ENCODE measurements around the gene CIAO2A.
"Not testable (repeated sequence)": the region's sequence is repeated elsewhere in the genome, so short reads cannot be mapped to it uniquely, and the experiment has no call there.

Gene CIAO2A

DNA sequence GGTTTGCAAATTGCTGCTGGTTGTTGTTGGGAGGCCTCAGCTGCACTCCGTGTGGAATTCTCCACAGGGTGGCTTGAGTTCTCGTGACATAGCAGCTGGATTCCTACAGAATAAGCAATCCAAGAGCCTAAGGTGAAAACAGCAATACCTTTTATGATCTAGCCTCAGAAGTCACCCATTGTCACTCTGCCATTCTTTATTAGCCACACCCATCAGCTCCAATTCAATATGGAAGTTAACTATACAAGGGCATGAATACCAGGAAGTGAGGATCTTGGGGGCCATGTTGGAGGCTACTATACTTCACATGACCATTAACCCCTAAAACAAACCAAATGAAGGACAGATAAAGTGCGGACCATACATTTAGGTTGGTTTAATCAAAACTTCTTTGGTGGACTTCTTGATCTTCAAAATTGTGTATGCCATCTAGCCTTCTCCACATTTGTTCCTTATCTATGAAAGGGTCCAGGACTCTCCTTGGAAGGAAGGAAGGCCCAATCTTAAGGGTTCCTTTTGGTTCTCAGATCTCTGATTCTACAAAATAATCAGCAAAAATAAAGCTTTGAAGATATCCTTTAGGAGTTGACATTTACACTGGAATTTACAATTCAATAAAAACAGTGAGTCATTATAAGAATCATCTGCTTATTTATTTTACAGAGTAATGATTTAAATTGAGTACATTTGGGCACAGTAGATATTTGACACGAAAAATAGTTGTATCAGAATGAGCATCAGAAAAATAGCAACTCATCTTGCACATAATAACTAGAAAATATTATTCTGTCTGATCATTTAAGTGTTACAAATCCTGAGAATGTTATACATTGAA lies 21.5 kb downstream of the CIAO2A start:
- DNase-seq (ENCODE audit: low spot score) = no peak

DNA sequence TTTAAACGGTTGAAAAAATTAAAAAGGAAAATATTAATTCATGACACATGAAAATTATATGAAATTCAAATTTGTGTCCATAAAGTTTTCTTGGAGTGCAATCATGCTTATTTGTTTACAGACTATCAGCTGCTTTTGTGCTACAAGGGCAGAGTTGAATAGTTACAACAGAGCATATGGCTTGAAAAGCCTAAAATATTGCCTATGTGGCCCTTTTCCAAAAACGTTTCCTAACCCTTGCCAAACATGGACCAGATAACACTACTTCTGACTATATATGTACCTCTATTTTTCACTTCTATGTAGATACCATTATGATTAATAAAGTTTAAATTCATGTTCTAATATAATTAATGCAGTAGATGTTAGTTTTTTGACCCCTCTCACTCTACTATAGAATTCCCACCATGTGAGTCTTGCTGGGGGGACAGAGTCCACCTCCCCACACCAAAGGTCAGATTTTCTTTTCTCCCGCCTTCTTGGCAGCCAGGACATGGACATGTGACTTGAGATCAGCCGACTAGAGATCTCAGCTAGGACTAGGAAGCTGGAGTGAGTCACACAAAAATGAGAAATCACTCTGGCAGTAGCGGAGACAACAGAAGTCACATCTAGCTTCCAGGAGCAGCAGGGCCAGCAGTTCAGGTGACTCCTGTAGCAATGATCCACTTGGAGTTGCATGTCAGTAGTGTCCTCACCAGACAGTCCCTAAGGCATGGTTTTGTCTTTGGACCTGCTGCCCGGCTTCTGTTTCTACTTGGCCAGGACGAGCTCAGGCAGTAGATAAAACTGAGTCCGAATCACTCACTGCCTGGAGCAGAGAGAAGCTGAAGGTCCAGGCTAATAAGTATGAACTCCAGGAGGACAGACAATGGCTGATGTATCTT lies 22.4 kb downstream of the CIAO2A start:
- DNase-seq (ENCODE audit: low spot score) = no peak

DNA sequence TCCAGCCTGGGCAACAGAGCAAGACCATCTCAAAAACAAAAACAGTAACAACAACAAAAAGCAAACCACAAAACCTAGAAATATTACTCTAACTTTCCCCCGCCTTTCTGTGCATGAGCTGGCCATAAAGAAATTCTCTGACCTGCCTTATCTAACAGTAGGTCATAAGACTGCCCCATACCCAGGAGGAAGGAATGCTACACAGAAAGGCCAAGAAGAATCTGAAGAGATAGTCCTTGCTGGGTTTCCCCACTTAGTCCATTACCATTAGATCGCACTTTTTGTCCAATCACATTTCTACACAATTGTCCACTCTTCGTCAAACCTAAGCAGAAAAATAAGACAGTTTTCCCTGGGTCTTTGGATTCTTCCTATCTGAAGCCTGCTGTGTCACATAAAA lies 23.5 kb downstream of the CIAO2A start:
- DNase-seq (ENCODE audit: low spot score) = no peak

DNA sequence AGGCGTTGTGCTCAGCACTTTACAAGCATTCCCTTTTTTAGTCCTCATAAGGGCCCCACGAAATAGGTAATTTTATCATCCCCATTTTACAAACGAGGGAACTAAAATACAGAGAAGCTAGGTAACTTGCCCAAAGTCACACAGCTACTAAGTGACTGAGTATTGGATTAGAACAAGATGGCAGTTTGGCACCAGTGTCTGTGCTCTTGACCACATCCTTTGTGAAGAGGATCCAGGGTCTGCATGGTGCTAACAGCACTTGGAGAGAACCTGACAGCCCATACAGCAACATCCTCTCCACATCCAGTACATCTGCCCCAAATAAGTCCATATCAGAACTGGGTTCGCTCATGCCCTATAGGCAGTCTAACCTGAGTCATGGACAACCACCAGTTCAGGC lies 25.5 kb downstream of the CIAO2A start:
- no peak for DNase-seq (ENCODE audit: low spot score)

DNA sequence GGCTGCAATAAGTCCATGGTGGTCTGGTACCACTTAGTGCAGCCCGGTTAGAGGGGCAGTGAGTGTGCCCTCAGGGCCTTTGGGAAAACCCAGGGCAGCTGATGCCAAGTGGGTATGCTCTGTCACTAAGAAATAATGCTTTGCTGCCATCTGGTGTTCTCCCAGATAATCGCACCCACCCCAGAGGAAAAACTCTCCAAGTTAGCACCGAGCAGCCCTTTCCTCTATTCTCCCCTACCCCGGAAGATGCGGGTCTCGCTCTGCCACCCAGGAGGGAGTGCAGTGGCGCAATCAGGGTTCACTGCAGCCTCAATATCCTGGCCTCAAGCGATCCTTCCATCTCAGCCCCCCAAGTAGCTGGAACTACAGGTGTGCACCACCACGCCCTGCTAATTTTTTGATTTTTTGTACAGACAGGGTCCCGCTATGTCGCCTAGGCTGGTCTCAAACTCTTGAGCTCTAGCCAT lies 26.0 kb downstream of the CIAO2A start:
- DNase-seq (ENCODE audit: low spot score) = peak; percentile 82

DNA sequence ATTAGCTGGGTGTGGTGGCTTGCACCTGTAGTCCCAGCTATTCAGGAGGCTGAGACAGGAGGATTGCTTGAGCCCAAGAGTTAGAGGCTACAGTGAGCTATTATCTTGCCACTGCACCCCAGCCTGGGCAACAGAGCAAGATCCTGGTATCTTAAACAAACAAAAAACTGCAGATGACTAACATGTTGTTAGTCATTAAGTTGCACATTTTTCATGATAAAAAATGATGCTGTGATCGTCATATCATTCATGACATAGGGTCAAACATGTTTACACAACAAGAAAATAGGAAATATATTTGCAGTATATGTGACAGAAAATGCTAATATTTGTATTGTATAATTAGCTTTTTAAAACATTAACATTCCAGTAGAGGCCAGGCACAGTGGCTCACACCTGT lies 27.2 kb downstream of the CIAO2A start:
- no peak for DNase-seq (ENCODE audit: low spot score)

DNA sequence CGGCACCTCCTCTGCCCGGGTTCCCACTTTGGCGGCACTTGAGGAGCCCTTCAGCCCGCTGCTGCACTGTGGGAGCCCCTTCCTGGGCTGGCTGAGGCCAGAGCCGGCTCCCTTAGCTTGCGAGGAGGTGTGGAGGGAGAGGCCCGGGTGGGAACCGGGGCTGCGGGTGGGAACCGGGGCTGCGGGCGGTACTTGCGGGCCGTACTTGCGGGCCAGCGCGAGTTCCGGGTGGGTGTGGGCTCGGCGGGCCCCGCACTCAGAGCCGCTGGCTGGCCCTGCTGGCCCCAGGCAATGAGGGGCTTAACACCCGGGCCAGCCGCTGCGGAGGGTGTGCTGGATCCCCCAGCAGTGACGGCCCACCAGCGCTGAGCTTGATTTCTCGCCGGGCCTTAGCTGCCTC lies 32.9 kb downstream of the CIAO2A start:
- DNase-seq (ENCODE audit: low spot score) = no peak

DNA sequence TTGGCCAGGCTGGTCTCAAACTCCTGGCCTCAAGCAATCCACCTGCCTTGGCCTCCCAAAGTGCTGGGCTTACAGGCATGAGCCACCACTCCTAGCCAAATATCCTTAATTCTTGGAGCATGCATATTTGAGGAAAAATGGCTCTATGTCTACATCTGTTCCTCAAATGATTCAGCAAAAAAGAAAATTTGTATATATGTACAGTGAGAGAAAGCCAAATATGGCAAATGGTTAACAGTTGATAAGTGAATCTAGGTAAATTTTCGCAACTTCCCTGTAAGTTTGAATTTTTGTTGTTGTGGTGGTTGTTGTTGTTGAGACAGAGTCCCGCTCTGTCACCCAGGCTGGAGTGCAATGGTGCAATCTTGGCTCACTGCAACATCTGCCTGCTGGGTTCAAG lies 34.5 kb downstream of the CIAO2A start:
- not testable (repeated sequence) for DNase-seq (ENCODE audit: low spot score)

DNA sequence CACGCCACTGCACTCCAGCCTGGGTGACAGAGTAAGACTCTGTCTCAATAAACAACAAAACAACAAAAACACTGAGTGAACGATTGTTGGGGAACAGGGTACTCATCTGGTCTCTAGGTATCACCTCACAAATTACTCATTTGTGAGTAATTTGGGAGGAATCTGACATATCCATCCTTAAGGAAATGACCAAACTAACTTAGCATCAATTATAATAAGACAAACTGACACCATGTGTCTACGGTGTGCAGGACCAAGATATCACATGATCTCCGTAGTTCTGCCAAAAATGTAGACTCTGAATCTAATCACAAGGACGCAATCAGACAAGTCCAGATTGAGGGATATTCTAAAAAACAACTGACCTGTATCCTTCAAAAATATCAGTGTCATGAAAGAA lies 35.4 kb downstream of the CIAO2A start:
- no peak for DNase-seq (ENCODE audit: low spot score)

DNA sequence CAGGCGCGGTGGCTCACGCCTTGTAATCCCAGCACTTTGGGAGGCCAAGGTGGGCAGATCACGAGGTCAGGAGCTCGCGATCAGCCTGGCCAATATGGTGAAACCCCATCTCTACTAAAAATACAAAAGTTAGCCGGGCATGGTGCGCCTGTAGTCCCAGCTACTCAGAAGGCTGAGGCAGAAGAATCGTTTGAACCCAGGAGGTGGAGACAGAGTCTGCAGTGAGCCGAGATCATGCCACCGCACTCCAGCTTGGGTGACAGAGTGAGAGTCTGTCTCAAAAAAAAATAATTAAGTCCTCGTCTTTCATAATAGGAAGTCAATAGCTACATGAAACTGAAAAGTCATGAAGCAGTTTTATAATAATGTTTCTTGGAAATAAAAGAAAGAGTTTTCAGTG lies 40.0 kb downstream of the CIAO2A start:
- DNase-seq (ENCODE audit: low spot score) = not testable (repeated sequence)

DNA sequence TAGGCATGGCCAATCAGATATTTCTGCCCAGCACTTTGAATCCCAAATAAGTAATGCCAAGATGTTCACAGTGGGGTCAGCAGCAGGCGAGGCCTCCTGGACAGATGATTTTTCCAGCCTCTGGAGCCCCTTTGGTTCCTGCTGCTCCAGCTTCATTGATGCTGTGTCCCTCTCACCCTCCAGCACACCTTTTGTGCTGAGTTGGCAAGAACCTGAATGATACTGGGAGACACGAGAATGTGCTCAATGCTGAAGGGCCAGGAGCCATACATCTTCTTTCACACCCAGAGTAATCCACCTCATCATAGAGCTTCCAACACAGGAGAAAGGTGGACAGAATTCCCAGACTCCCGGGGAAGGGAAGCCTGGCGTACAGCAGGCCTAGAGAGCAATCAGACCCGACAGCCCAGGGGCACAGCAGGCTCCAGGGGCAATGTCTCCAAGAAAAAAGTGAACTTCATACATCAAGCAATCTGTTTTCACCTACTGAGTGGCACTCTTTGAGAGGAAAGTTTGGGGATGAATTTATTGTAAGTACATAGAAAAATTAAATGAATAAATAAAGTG lies 40.6 kb downstream of the CIAO2A start:
- DNase-seq (ENCODE audit: low spot score) = no peak

DNA sequence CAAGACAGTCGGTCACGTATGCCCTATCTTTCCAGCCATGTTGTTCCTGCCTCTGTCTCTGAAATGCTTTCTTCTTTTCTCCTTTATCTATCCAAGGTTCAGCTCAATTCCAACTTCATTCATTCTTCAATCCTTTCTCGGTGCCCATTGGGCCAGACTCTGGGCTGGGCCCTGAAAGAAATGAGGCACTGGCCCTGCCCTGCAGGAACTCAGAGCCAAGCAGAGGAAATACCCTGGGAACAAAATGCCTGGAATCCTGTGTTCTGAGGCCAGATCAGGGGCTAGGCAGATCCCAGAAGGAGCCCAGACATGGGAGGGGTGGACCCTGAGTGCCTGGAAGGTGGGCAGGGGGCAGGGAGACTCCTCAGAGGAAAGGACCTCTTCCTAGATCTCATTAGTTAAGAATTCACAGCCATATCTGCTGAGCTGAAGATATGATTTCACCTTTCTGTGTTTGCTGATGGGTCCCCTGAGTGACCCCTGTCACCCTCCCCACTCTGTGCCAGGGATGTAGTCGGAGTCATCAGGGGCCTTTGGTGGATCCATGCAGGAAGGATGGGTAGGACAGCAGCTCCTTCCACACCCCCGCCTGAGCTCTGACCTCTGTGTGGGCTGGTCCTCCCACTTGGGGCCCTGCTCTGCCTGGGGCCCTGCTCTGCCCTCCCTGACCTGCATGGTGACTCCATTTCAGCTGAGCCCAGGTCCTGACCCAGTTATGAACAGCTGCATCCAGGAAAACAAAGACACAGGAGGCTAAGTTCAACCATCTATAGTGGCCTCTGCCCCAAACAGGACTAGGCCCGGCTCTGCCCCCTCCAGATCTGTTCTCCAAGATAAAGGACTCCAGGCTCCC lies 42.0 kb downstream of the CIAO2A start:
- DNase-seq (ENCODE audit: low spot score) = no peak

DNA sequence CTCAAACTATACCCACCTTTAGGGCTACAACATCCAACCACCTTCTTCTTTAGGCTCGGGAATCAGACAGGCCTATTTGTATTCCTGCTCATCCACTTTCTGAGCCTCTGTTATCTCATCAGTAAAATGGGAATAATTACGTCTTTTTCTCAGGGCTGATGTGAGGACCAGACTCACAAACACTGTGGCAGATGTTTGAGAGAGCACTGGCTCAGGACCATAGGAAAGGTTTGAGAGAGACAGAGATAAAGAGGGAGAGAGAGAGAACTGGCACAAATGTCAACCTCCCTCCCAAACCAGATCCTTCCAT lies 42.6 kb downstream of the CIAO2A start:
- no peak for DNase-seq (ENCODE audit: low spot score)

DNA sequence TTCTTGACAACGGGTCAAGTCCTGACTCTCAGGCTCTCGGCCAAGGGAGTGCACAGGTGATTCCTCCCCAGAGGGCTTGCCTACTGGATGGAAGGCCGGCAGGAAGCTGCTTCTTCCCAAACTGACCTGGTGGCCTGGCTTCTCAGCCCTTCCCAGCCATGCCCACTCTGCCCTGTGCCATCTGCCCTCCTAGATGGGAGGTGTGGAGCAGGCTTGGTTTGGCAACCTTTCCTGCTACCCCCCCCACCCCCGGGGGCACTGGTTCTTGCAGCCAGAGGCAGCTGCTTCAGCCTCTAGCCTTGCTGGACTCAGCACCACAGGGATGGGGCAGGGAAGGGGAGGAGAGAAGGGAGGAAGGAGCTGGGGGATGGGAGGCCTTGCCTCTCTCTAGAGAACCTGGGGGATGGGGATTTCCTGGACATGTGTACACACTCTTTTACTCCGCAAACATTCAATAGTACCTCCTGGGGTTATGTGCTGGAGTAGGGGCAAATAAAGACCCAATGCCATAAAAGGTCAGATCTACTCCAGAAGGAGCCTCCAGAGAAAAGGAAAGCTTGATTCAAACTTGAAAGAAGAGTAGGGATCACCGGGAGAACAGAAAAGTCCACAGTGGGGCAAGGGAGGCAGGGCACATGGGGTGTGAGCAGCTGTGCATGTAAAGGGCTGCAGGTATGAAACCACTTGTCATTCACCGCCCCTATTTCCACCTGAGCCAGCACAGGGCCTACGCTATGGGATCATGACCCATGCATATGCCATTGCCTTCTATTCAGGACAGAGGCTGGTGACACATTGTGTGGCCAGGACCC lies 43.2 kb downstream of the CIAO2A start:
- DNase-seq (ENCODE audit: low spot score) = peak; percentile 43

DNA sequence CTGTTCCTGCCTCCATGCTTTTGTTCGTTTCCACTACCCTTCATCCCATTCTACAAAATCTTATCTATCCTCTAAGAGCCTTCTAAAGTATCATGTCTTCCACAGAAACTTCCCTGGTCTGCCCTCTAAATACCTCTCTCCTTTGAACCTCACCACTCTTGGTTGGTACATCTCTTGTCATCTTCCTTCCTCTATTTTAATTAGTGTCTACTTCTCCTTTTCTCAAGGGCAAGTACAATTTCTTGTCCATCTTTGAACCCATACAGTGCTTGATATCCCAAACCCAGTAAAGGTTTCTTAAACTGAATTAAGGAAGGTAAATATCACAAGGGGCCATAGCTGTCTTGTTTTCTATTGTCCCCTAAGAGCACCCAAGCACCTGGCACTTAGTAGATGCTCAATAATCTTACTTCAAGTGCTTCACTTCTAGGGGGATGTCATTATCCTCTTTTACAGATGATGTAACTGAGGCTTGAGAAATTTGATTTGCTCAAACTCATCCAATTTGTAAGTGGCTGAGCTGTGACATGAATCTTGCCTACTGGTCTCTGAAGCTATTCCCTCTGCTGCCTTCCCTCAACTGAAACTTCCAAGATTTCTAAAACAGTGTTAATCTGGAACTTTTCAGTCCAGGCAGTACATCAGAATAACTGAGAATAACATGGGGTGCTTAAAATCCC lies 44.7 kb downstream of the CIAO2A start:
- DNase-seq (ENCODE audit: low spot score) = no peak

DNA sequence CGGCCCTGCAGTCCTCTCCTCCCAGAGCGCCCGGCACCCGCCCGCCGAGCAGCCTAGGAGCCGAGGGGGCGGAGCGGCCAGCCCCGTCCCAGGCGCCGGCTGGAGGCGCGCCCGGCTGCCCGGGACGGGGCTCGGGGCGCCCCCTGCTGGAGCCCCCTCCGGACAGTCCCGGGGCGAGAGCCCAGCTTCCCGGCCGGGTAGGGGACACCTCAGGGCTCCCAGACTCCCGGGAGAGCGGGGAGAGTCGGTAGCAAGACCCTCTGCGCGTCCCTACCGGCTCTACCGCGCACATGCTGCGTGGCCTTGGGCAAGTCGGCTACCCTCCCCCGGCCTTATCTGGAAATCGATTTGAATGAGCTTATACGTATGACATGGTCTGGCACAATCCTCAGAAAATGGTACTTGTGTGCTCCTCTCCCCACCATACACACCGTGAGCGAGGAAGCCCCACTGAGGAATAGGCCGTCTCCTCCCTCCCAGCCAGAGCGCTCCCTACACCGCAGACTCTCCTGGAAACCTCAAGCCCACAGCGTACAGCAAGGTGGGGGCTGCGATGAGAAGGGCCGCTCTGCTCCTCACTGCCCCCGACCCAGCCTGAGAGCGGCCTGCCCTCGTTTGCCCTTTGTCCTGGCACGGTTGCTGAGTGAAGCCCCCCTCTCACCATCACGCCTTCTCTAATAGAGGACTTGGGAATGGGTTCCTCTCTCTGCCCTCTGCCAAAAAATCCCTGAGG lies 47.1 kb downstream of the CIAO2A start, which contains the start of gene DAPK2:
Gene DAPK2 (minus strand): TSS at position 65 of the 733 bp plus-strand sequence. CDS start 6,224 bp downstream, outside the sequence.
- DNase-seq (ENCODE audit: low spot score) = peak; percentile 93

DNA sequence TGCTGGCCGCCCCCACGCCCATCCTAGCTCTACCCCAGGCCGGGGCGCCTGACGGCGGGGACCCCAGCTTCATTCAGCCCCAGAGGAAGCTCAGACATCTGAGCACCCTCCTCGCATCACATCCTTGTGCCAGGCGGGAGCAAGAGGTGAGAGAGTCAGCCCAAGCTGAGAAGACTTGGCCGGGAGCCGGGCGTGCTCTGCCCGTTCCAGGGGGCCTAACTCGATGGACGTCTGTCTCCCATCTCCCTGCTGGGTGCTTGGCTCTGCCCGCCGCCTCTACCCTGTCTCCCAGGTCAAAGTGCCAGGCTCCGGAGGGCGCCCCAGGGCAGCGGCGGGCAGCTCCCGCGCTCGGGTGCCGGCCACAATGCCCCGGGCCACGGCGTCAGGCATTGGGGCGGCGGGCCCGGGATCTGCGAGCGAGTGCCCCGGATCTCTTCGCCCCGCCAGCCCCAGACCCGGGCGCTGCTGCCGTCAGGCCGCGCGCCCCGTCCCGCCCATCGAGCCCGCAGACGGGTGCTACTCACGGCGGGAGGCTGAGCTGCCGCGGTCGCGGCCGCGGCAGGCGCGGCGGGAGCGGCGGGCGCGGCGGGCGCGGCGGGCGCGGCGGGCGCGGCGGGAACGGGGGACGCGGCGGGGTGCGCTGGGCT lies 47.7 kb downstream of the CIAO2A start:
- peak; percentile 40 for DNase-seq (ENCODE audit: low spot score)

DNA sequence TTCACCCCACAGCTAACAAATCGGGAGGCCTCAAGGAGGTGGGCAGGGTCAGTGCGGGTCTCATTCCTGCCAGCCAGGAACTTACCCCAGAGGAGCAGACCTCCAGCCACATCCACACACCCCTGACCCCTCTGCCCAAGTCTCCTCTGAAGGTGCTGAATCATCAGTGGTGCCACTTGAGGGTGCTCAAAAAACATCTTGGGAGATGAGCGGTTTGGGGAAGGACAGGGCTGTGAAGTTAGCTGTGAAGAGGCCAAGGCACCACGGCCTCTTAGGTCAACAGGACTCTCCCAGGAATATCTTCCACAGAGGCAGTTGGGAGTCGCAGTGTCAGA lies 48.6 kb downstream of the CIAO2A start:
- no peak for DNase-seq (ENCODE audit: low spot score)

Data from HuH-7 (cell line).